ENCODE results near the gene RNF145.
A peak's percentile ranks its signal among the peaks of the same experiment; 100 is the strongest.

- TF ChIP-seq RAD21 (IDR thresholded peaks at IDR 0.05; ENCODE audit: low read depth) (no peak), YY1 (IDR thresholded peaks at IDR 0.05; ENCODE audit: low read depth) (no peak), TEAD4 (IDR thresholded peaks at IDR 0.05) (peak; percentile 78), TAF1 (IDR thresholded peaks at IDR 0.05; ENCODE audit: low read depth) (no peak), EGR1 (IDR thresholded peaks at IDR 0.05) (no peak), REST (IDR thresholded peaks at IDR 0.05; ENCODE audit: low read depth) (no peak), NFIC (IDR thresholded peaks at IDR 0.05) (0 out of 2 replicates have a peak, but pooled peaks have one; percentile 22), MAX (IDR thresholded peaks at IDR 0.05) (no peak), USF1 (IDR thresholded peaks at IDR 0.05) (no peak)
These were observed 31.0 kb upstream of the RNF145 start for GRCh38 chr5:159240301-159240870.

Measured in Ishikawa (cell line).